Measurements from ENCODE around the gene KLHL3.
A peak's percentile ranks its signal among the peaks of the same experiment; 100 is the strongest.

The KLHL3 gene

DNA sequence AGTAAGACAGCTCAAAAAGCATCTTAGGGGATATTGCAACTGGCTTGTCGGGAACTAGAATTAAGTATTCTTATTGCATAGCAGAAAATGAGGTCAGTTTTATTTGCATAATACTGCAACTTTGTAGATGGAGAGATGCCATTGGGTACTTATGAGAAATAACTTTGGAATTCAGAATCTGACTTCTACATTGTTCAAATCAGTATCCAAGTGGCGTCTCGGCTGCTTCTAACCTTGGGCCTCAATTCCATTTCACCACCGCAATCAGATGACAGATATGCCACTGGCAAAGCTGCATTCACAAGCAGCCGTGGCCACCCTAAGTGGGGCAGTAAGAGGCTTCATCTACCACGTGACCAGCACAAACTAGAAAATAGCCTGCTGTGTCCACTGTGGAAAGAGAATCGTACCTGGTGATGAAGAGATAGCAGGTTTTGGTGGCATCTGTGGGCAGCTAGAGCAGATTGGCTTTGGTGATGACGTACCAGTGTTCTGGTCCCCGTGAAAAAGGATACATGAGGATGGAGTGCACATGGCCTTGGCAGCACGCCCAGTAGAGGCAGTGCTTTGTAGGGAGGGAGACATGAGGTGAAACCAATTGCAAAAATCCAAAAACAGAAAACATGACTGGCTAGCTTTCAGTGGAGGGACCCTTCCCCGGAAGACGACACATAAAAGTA lies 116.6 kb downstream of the KLHL3 start:
- TF ChIP-seq, protein P1, sequence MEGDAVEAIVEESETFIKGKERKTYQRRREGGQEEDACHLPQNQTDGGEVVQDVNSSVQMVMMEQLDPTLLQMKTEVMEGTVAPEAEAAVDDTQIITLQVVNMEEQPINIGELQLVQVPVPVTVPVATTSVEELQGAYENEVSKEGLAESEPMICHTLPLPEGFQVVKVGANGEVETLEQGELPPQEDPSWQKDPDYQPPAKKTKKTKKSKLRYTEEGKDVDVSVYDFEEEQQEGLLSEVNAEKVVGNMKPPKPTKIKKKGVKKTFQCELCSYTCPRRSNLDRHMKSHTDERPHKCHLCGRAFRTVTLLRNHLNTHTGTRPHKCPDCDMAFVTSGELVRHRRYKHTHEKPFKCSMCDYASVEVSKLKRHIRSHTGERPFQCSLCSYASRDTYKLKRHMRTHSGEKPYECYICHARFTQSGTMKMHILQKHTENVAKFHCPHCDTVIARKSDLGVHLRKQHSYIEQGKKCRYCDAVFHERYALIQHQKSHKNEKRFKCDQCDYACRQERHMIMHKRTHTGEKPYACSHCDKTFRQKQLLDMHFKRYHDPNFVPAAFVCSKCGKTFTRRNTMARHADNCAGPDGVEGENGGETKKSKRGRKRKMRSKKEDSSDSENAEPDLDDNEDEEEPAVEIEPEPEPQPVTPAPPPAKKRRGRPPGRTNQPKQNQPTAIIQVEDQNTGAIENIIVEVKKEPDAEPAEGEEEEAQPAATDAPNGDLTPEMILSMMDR (IDR thresholded peaks at IDR 0.05; ENCODE audit: low read depth, low read length, missing control alignments) = no peak
- H3K4me3 ChIP-seq (replicated peaks; ENCODE audit: low read depth, low read length) = no peak overlapping the region
- DNase-seq (ENCODE audit: extremely low read depth, low read depth) = peak; percentile 38

DNA sequence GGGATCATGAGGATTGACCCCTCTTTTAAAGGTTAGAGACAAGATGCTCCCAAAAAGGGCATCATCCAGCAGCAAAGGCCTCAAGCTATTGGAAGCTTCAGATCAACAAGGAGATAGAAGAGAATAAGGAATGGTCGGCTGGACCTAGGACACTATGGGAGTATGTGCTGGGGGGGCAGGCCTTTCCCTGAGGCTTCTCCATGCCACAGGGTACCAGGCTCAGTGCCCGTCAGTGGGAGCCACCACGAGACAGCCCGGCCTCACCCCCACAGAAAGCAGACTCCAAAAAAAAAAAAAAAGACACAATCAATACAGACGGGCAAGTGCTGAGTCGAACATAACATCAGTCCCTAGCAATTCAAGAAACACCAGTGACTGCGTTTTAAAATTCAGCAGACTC lies 117.4 kb downstream of the KLHL3 start:
- TF ChIP-seq, protein P1 (IDR thresholded peaks at IDR 0.05; ENCODE audit: low read depth, low read length, missing control alignments) = no peak
- DNase-seq (ENCODE audit: extremely low read depth, low read depth) = no peak
- H3K4me3 ChIP-seq (replicated peaks; ENCODE audit: low read depth, low read length) = no peak overlapping the region

DNA sequence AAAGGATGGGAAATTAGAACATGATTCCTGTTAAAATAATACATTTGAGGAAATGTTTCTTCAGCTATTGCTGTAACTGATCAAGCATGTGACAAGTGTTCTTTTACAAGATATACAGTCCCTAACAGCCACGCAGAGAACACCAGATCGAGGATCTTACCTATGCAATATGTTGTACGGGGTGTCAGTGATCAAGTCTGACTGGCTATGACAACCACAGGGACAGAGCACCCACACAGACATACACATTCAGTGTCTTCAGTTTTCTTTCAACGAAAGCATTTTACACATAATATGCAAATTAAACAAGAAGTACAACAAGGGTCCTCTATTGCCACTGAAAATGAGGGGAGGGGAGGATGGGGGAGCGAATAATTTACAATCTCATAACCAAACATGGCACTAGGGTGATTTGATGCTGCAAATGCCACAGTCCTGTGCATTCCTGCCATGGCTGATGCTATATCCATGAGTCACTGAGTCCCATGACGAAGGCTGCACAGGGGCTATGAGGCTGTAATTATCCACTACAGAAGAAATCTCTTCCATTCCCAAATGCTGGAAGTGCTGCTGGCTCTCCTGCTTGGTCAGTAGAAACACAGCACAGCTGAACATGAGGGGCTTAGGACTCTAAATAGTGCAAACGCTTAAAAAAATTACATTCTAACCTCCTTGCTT lies 118.2 kb downstream of the KLHL3 start:
- TF ChIP-seq, protein P1 (IDR thresholded peaks at IDR 0.05; ENCODE audit: low read depth, low read length, missing control alignments) = no peak
- DNase-seq (ENCODE audit: extremely low read depth, low read depth) = no peak
- H3K4me3 ChIP-seq (replicated peaks; ENCODE audit: low read depth, low read length) = no peak overlapping the region

DNA sequence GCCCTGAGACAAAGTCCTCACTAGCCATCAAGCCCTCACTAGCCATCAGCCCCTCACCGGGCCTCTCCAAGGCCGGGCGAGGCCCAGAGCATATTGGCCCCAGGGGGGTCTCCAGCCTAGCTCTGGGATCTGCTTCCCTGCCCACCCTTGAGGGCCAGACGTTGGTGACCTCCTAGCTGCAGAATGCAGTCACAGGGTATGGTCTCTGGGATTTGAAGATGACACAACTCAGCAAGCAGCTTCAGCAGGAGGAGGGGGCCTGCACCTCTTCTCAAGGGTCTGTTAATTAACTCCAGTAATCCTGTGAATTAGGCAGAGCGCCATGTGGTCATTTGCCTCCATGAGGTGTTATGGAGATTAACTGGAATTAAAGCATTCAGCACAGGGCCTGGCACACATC lies 119.8 kb downstream of the KLHL3 start:
- H3K4me3 ChIP-seq (replicated peaks; ENCODE audit: low read depth, low read length) = no peak overlapping the region
- DNase-seq (ENCODE audit: extremely low read depth, low read depth) = no peak
- TF ChIP-seq, protein P1 (IDR thresholded peaks at IDR 0.05; ENCODE audit: low read depth, low read length, missing control alignments) = no peak

DNA sequence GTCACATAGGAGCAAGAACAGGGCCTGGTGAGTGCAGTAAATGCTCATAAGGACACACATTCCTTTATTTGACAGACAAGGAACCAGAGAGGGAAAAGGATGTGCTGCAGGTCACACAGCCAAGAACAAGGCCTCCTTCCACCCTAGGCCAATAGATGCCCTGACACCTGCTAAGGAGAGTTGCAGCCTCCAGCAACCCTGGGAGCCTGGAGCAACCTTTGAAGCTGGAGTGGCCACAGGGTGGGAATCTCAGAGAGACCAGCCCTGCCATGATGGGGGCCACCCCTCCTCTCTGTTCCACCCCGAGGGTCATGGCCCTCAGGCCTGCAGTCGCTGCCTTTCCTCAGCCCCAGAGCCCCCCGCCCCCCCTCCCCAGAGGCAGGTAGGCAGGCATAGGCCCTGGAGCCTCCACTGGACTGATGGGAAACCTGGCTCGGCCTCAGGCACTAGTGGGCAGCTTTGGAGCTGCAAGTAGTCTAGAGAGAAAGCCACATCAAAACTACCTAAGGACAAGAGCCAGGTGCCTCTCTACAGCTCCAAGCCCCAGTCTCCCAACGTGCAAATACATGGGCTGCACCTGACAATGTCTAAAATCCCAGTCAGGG lies 120.6 kb downstream of the KLHL3 start:
- DNase-seq (ENCODE audit: extremely low read depth, low read depth) = no peak
- TF ChIP-seq, protein P1 (IDR thresholded peaks at IDR 0.05; ENCODE audit: low read depth, low read length, missing control alignments) = no peak
- H3K4me3 ChIP-seq (replicated peaks; ENCODE audit: low read depth, low read length) = no peak overlapping the region

DNA sequence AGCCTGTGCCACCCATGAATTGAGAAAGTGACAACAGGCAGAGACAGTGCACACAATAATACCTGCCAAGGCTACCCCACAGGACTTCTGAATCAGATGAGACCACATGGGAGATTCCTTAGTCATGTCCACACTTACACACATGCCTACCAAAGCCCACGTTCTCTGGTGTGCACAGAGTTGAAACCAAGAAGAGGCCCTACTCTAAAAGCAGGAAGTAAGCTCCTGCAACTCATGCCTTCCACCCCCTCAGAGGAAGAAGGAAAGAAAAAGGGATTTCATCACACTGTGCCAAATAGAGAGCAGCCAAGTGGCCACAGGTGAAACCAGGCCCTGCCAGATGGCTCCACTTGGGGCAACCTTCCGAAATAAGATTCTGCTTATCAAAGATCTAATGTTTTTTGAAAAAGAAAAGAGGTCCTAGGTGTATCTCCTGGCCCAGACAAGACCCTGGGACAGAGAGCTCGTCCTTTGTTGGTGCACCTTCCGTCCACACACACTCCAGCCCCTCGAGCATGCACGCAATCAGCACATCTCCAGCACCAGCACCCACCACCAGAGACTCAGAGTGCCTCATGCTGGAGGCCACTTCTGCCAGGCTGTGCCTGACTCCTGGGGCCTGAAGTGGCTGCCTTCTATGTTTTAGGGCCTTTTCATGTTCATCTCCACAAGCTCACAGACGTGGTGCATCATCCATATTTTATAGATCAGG lies 122.2 kb downstream of the KLHL3 start:
- H3K4me3 ChIP-seq (replicated peaks; ENCODE audit: low read depth, low read length) = no peak overlapping the region
- TF ChIP-seq, protein P1 (IDR thresholded peaks at IDR 0.05; ENCODE audit: low read depth, low read length, missing control alignments) = no peak
- no peak for DNase-seq (ENCODE audit: extremely low read depth, low read depth)

All from HFF-Myc (cell line).